ENCODE measurements around the gene MAPK4. TPM values are rescaled to one million over a fixed set of nuclear protein-coding genes. Genes with fewer than 3 reads are reported as not detected.

MAPK4 gene
- polyA plus RNA-seq, 10 donors: 5.1 to 16.2 (median 9.8) TPM

GRCh38 chr18:50719471-50720324 lies 159.8 kb downstream of the MAPK4 start:
- DNase-seq: no peak

GRCh38 chr18:50720325-50720674 lies 160.4 kb downstream of the MAPK4 start:
- DNase-seq: no peak

GRCh38 chr18:50721006-50721405 lies 161.1 kb downstream of the MAPK4 start:
- no peak for DNase-seq

GRCh38 chr18:50721451-50722120 lies 161.7 kb downstream of the MAPK4 start:
- peak in 1 of 3 donors; percentile 53 for DNase-seq

- no peak for DNase-seq
Observed at GRCh38 chr18:50722311-50722710, 162.4 kb downstream of the MAPK4 start.

- DNase-seq: peak in 1 of 3 donors; percentile 38
Observed at GRCh38 chr18:50724751-50725151, 164.9 kb downstream of the MAPK4 start.

- peak in 2 of 3 donors; percentile 38 to 60 for DNase-seq
Observed at GRCh38 chr18:50726960-50727589, 167.2 kb downstream of the MAPK4 start.

- no peak for DNase-seq
Observed at GRCh38 chr18:50727721-50728471, 168.0 kb downstream of the MAPK4 start.

- DNase-seq: no peak
Observed at GRCh38 chr18:50729376-50729775, 169.5 kb downstream of the MAPK4 start.

- no peak for DNase-seq
Observed at GRCh38 chr18:50729986-50730385, 170.1 kb downstream of the MAPK4 start.

GRCh38 chr18:50734342-50734741 lies 174.5 kb downstream of the MAPK4 start:
- no peak for DNase-seq

GRCh38 chr18:50734886-50735285 lies 175.0 kb downstream of the MAPK4 start:
- no peak for DNase-seq

GRCh38 chr18:50737127-50737526 lies 177.2 kb downstream of the MAPK4 start:
- DNase-seq: no peak

GRCh38 chr18:50738098-50738757 lies 178.3 kb downstream of the MAPK4 start:
- no peak for DNase-seq

GRCh38 chr18:50742952-50743351 lies 183.1 kb downstream of the MAPK4 start:
- DNase-seq: no peak

- no peak for DNase-seq
Observed at GRCh38 chr18:50744253-50744652, 184.4 kb downstream of the MAPK4 start.

- no peak for DNase-seq
Observed at GRCh38 chr18:50745945-50746344, 186.1 kb downstream of the MAPK4 start.

GRCh38 chr18:50747849-50748242 lies 188.0 kb downstream of the MAPK4 start:
- no peak for DNase-seq

- DNase-seq: no peak
Observed at GRCh38 chr18:50748243-50749229, 188.6 kb downstream of the MAPK4 start.

- no peak for DNase-seq
Observed at GRCh38 chr18:50749421-50749820, 189.5 kb downstream of the MAPK4 start.

Data from muscle of back (tissue), 11 donors.